ENCODE results near the gene HDHD3.

DNA sequence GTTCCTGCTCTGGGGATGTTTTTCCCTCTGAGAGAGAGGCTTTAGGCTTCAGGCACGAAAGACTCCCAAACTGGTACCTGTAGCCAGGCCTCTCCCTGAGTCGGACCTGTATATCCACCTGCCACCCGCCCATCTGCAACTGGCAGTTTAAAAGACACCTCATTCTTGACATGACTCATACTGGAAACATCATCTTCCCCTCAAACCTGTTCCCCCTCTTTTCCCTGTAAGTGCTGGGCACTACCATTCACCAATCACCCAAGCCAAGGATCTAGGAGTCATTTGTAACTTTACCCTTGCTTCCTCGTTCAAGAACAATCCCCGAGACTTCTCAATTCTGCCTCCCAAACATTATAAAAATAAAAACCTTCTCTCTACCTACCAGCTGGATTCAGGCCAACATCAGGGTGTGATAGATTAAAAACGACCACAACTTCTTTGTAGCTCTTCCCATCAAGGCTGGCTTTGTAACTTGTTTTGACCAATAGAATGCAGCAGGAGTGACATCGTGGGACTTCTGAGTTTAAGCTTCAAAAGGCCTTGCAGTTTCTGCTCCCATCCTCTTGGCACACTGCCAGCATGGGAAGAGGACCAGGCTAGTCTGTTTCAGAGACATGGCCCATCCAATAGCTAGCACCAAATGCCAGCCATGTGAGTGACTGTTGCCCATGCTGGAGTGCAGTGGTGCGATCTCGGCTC is 34.9 kb downstream of the HDHD3 start:
- TF ChIP-seq, protein P1, sequence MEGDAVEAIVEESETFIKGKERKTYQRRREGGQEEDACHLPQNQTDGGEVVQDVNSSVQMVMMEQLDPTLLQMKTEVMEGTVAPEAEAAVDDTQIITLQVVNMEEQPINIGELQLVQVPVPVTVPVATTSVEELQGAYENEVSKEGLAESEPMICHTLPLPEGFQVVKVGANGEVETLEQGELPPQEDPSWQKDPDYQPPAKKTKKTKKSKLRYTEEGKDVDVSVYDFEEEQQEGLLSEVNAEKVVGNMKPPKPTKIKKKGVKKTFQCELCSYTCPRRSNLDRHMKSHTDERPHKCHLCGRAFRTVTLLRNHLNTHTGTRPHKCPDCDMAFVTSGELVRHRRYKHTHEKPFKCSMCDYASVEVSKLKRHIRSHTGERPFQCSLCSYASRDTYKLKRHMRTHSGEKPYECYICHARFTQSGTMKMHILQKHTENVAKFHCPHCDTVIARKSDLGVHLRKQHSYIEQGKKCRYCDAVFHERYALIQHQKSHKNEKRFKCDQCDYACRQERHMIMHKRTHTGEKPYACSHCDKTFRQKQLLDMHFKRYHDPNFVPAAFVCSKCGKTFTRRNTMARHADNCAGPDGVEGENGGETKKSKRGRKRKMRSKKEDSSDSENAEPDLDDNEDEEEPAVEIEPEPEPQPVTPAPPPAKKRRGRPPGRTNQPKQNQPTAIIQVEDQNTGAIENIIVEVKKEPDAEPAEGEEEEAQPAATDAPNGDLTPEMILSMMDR (IDR thresholded peaks at IDR 0.05): no peak
- TF ChIP-seq EP300 (IDR thresholded peaks at IDR 0.05) (no peak), POLR2A (IDR thresholded peaks at IDR 0.05) (no peak)
